HG03060 (cell line): ENCODE data around the gene HOXC10.

Experiments
- ATAC-seq: cut with Tn5 transposase; IDR thresholded peaks from one replicate; pipeline ENCODE4 v1.9.1; 2021; ENCODE audit warnings: low read depth, moderate number of reproducible peaks; ENCODE audit not compliant: unreplicated experiment

HOXC10 gene

GRCh38 chr12:54036620-54037359, 51.8 kb downstream of the HOXC10 start:
- ATAC-seq: no peak

- ATAC-seq: no peak
Observed at GRCh38 chr12:54037360-54038283, 52.7 kb downstream of the HOXC10 start.

GRCh38 chr12:54038284-54038870, 53.4 kb downstream of the HOXC10 start:
- ATAC-seq: no peak

GRCh38 chr12:54038871-54039414, 54.0 kb downstream of the HOXC10 start:
- ATAC-seq: no peak

- ATAC-seq: no peak
Observed at GRCh38 chr12:54039417-54040147, 54.6 kb downstream of the HOXC10 start.
